Skin of body (tissue), 2 donors: Measurements from ENCODE around the gene NPHP4. TPM values are rescaled to one million over a fixed set of nuclear protein-coding genes. Genes with fewer than 3 reads are reported as not detected.

ENCODE experiments used
- DNase-seq: peaks from one replicate; lab custom pipeline; 2025; lab: John Stamatoyannopoulos, UW
- total RNA-seq: library from RNA; depleted of rRNA; stranded (reverse); fragments of >200 nt; gene quantifications from one replicate; pipeline ENCODE4 v1.2.3, GENCODE V29; 2014

NPHP4 gene
- total RNA-seq, 1 donor from 2014 or later, result 9.0 TPM

DNA sequence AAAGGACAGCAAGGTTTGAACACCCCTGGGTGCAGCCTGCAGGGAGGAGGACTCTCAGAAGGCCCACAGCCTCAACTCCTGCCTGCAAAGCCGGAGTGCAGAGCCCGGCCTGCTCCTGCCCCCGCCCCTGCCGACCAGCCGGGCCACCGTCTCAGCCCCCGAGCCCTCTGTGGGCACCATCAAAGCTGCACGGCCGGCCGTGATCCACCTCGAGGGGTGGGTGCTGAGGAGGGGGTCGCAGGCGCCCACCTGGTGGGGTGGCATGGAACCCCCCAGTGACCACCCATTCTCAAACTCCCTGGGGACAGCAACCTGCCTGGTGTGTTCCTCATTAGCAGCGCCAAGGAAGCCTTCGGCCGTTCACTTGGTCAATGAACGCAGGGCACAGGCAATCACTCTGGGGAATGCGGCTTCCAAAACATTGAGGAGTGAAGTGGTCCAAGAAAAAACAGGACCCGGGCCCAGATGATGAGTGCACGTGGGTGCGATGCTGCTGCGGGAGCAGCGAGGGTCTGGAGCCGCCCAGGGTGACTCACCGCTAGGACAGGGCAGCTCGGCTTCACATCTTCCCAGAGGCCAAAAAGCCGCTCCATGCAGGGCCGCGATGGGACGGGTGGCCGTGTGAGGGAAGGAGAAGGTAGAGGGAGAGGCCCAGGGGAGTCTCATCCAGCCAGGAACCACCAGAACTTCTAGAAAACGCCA lies 157.6 kb downstream of the NPHP4 start:
- DNase-seq, result no peak

DNA sequence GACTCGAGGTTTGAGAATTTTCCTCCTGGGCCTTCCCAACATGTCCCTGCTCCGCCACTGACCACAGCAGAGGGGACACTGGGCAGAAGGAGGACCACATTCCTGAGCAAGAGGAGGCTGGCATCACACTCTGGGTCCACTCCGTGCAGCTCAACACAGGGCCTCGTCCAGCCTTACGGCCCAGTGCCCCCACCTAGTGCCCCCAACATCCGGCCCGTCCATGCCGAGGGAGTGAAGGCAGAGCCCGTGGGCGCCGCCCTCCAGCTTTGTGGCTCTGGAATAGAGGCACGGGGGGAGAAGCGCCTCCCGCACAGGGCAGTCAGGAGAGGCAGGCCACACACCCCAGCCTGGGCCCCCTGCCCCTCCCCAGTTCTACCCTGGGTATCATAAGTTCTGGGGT lies 158.3 kb downstream of the NPHP4 start:
- no peak for DNase-seq

DNA sequence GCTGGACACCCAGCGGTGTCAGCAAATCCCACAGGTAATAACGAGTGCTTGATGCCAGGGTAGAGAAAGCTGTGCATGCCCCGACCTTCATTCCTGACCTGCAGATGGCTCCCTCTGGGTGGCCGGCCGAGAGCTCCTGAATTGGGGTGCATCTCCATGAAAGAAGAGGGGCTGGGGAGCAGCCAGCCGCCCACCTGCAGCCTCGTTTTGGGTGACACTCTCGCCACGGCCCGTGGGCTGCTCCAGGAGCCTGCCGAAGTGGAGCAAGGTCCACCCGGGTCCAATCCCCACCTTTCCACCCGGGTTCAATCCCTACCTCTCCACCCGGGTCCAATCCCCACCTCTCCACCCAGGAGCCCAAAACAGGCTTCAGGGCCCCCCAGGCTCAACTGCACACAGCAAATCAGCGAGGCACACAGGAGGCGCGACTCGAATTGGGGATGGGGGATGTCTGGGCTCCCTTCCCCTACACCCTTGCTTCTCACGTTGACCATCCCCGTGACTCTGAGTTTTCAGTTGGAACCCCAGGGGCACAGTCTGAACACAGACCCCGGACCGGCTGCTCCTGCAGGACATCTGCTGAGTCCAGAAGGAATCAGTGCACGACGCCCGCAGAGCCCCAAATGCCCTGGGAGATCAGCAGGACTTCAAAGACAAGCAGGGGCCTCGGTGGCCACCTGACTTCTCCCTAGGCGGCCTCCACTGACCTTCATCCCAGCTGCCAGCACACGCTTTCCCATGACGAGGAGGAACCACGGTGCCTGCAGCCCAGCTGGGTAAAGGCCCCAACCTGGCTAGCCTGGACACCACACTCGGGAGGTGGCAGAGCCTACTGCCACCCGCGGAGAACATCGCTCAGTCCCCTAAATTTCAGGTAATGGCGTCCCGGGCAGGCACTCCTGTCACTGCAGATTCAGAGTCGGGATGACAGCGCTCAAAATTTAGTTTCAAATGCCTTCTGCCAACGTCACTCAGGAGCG lies 159.0 kb downstream of the NPHP4 start:
- no peak for DNase-seq

DNA sequence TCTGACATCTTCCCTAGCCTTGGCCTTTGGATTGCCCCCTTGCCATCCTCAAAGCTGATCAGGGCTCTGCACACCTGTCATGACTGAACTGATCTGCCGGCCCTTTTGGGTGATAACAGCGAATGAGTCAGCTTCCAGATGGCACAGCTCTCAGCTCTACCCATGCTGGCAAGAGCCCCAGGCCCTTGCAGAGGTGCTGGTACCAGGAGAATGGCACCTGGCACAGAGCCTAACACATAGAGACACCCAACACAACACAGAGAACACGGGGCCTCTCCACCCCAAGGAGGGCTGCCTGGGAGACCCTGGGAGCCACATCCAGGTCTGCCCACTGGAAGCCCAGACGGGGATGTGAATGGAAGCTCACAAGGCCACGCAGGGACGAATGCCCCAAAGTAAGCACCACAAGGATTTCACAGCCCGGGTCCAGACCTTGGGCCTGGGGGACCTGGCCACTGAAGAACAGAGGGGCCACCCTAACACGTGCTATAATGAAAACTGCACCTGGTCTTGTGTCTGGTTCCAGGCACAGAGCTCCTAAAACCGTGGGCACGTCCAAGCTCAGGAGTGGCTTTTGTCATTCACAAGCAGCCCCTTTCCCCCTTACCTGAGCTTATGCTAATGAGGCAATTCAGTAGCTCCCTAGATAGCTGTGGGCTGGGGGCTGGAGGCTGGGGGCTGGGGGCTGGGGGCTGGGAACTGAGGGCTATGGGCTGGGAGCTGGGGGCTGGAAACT lies 160.5 kb downstream of the NPHP4 start:
- DNase-seq, result no peak

DNA sequence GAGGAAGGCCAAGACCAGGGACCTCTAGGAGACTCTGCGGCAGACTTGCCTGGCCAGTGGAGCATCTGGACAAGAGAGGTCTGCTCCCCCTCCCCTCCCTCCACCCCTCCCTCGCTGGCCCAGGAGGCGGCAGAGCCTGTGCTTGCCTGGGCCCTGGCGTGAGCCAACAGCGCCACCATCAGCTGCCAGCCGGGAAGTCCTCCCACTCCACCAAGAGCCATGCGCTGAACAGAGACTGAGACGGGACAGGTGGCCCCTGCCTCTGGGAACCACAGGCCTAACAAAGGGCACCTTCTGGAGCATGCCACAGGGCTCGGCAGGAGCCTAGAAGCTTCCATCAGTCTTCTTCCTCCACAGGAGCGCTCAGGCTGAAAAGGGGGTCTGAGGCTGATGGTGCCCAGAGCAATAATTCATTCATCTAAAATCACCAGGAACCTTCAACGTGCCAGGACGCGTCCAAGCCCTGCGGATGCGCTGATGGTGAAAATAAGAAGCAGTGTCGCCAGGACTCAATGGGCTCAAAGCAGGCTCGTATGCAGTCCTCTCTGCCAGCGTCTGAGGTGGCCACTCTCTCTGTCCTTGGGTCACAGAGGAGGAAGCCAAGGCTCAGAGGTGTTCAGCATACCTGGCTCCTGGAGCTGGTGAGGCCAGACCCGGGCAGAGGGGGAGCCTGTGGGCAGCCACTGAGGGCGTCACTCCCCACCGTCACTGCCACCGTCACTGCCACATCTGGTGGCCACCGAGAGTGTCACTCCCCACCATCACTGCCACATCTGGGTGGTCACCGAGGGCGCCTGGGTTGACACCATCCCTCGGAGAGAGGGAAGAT lies 161.2 kb downstream of the NPHP4 start:
- DNase-seq, result no peak

DNA sequence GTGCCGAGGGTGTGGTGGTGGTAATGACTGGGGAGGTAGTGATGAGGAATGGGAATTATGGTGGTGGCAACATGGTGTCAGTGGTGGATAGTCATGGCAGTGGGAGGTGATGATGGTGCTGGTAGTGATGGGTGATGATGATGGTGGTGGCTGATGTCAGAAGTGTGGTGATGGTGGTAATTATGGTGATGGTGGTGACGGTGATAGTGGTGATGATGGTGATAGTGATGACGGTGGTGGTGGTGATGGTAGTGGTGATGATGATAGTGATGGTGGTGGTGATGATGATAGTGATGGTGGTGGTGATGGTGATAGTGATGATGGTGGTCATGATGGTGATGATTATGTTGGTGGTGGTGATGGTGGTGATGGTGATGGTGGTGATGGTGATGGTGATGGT lies 162.8 kb downstream of the NPHP4 start:
- DNase-seq, result no peak

DNA sequence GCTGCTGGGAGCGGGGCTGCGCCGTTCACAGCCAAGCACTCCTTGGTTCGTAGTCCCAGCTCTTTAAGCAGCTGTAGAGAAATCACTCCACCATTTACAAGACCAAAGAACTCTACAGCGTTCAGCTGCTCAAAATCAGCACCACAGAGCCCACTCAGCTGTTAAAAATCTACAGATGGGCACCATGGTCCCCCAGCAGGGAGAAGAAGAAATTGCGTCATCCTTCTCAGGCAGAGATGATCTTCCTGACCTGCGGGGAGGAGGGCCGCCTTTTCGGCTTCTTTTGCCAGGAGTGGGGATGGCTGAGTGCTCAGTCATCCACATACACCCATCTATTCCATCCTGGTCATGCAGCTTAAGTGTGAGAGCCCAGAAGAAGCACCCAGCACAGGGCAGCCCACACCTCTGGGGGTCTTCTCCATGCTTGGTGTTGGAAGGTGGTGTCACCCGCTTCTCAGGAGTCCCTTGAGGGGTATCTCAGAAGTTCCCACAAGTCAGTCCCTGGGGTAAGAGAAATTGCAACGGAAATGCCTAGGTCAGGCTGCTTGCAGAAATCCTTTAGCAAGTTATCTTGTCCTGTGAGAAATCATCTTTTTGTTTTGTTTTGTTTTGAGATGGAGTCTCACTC lies 163.8 kb downstream of the NPHP4 start:
- no peak for DNase-seq

DNA sequence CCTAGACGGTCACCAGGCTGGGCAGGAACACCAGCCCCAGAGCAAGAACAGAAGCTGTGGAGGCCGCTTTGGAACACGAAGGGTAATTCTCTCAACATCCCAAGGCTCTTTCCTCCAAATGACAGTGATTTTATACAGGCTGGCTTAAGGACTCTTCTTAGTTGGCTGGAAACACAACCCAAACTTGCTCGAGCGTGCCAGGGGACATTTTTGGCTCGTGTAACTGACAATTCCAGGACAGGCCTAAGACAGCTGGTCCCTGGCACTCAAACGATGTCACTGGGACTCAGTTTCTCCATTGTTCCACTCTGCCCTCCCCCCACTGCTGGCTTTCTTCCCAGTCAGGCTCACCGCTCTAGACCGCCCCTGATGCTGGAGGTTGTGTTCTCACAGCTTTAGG lies 164.7 kb downstream of the NPHP4 start:
- DNase-seq, result no peak

DNA sequence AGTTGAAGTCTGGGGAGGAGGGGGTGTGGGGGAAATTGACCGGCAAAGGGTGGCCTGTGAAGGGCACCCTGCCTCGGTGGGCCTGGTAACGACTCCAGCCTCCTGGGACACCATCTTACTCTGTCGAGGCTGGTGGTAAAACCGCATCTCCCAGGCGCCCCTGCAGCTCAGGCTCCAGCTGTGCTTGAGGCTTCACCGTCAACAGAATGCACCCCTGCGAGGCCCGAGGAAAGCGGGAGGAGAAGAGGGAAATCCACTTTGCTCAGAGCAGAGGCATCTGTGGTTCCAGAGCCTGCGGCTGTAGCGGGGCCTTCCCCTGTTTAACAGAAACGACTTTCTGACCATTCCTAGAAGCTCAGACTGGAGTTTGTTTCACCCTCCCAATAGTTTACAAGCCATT lies 165.6 kb downstream of the NPHP4 start:
- DNase-seq, result no peak

DNA sequence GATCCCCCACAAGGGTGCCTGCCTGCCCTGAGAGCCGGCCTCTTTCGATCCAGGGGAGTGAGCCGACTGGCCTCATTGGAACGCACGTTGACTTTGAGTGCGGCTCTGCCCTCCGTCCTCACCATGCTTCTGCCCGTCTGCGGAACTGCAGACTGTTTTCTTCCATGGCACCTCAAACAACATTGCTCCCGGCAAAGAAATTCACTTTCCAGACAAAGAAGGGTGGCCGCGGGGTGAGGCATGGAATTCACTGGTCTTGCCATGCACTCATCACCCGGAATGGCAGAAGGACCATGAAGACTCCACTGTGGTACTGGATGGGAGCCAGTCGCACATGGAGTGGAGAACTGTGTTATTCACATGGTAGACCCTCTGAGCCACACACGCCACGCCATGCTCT lies 169.5 kb downstream of the NPHP4 start:
- no peak for DNase-seq

DNA sequence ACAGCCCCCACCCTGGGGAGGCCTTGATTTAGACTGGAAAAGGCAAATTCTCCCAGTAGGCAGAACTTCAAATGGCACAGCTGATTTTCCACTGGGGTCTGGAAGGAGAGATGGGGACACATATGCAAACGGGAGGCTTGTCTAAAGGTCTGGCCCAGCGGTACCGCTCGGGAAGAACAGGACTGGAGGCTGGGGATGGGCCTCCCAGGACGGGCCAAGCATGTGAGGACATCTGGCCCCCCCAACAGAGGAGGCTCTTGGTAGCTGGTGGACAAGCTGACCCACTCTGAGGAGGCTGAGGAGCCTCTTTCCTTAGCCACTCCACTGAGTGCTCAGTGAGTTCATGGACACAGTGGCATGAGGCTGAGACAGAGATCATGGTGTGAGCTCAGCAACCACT lies 170.0 kb downstream of the NPHP4 start:
- DNase-seq, result no peak

DNA sequence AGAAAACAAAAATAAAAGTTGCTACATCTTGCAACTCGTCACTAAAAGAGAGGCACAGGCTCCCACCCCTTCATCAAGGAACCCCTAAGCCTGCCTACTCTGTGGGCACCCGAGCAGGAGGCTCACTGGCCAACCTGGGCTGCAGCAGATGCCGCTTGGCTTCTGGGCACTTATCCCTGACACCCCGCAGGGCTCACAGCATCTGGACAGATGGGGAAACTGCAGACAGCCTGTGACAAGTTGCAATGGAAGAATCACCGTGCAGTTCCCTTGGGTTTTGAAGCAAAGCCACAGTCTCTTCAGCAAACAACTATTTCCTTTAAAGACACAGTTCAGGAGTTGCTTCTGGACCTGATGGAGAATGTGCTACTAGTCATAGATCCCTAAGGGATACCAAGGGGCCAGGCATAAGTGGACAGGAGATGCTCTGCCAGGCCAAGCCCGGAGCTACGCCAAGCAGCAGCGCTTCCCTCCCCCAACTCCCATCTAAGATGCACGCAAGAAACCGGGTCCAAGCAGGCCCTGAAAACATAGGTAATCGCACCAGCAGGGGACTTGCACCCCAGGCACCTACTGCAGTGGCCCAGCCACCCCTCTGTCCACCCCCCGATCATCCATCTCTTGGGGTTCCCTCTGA lies 170.6 kb downstream of the NPHP4 start:
- DNase-seq, result no peak

DNA sequence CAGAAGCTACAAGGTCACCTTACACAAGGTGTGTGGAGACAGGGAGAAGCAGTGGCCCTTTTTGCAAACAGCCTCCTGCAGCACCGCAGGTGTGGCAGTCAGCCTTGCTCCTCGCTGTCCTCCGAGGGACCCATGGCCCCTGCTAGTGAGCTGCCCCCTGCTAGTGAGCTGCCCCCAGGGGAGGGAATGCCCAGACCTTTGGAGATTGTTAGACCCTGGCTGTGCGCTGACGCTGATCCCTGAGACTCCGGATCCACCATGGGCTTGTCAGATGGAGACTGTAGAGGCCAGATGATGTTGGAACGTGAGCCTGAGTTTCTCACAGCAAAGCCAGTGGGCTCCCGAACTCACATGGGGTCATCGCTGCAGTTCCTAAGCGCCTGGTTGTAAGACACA lies 172.2 kb downstream of the NPHP4 start:
- no peak for DNase-seq

DNA sequence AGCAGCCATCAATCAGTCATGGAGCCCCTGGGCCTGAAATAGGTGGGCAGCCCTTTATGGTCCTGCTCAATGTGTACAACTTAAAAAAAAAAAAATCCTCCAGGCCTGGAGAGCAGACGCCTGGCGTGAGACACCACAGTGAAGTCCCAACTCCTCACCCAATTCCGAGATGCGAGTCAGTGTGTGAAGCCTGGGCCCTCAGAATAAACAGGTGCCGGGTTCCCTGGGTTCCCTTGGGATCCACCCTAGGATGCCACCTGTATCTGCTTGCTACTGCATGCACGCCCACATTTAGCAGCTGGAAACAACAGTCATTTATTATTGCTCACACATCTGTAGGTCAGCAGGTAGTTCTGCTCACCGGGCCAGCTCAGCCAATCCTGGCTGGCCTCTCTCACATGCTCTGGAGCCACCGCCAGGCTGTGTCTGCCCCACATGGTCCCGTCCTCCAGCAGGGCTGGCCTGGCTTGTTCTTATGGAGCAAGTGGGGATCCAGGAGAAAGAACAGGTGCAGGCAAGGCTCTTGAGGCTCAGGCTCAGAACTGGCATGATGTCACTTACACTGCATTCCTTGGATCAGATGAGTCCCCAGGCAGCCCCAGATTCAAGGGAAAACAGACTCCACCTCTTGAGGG lies 172.7 kb downstream of the NPHP4 start:
- no peak for DNase-seq

DNA sequence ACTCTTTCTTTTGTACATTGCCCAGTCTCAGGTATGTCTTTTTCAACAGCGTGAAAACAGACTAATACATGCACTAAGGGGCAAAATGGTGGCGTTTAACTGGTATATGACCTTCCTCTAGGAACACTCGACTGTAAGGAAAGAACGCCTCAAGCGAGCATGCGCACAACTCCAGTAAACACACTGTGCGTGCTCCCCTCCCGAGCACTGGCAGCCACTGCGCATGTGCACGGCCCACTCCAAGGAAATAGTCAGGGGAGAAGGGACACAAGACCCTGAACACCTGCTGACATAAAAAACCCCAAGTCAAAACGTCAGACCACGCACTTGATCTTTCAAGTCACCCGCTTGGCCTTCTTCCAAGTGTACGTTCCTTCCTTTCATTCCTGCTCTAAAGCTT lies 173.5 kb downstream of the NPHP4 start:
- DNase-seq, result no peak

DNA sequence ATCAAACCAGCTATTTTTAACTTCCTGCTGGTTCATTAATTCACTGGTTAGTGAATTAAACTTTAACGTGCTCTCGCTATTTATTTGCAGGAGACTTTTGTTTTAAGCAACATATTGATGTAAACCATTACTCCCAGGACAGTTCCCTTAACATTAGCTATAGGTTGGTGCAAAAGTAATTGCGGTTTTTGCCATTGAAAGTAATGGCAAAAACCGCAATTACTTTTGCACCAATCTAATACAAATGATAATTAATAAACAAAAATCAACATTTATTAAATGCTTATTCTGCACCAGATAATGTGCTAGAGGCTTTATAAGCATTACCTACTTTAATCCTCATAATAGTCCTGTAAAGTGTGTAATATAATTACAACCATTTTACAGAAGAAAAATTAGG lies 176.5 kb downstream of the NPHP4 start:
- no peak for DNase-seq

DNA sequence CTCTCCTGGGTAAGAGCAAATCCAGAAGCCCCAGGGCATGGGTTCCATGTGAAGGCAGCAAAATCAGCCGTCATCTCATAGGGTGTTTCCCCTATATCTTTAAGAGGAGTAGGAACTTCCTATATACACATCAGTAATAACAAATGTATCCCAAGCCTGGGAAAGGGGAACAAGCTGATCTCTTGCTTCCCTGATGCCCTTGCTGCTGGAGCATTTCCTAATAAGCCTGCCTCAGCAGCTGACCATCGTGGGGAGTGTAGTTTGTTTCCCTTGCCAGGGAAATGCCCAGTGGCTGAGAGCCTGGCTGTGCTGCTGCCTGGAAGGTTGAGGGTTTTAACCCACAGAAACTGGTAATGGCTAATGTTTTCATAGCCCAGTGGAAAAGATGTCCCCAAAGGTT lies 177.0 kb downstream of the NPHP4 start:
- no peak for DNase-seq

DNA sequence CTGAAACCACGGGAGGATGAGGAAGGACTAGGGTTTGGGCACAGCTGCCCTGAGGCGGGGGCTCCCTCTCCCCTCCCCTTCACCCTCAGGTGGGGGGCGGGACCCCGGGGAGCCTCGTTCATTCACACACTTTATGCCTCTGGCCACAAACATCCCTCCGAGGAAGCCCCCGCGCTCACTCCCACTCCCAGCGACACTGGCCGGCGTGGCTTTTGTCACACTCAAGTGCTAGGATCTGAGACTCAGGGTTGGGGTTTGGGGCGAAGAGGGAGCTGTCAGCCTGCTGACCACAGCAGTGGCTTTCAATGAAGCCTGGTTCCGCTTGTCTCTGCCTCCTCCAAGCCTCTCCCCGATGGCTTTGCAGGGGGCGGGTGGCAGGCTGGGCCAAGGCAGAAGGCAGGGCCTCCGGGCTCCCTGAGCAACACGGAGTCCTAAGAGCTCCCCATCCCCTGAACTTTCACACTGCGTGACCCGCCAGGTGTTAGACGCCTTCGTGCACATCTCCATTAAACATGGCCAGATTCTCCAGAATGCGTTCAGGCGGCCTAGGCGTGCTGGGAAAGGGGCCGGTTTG lies 178.1 kb downstream of the NPHP4 start:
- DNase-seq, result no peak

DNA sequence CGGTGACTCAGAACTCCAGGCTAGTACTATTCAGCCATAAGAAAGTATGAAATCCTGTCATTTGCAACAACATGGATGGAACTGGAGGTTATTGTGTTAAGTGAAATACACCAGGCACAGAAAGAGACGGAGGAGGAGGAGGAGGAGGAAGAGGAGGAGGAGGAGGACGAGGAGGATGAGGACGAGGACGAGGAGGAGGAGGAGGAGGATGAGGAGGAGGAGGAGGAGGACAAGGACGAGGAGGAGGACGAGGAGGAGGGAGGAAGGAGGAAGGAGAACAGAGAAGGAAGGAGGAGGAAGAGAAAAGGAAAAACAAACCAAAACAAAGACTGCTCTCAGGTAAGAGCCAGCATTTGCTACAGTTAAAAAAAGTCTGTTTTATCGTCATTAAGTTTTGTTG lies 178.7 kb downstream of the NPHP4 start:
- DNase-seq, result no peak
